BJ (cell line): ENCODE measurements around the gene SENP1. TPM values are rescaled to one million over a fixed set of nuclear protein-coding genes. Genes with fewer than 3 reads are reported as not detected.

Source experiments
- CTCF ChIA-PET: fragments of 350-600 bp; formaldehyde crosslinking; extraction: SDS; loops from one replicate; lab custom pipeline; 2021; ENCODE audit warnings: antibody characterized with exemption, inconsistent platforms; lab: Yijun Ruan, JAX
- POLR2A ChIA-PET: fragments of 300-600 bp; sonication (Branson Sonifier 250); formaldehyde crosslinking; extraction: SDS; loops from one replicate; lab custom pipeline; 2021; ENCODE audit warnings: antibody characterized with exemption; lab: Charles Lee
- DNase-seq: peaks from one replicate; pipeline ENCODE4 v3.0.0-alpha.2; 2011; ENCODE audit warnings: low read depth
- H3K27me3 ChIP-seq: 2 replicates; pipeline ENCODE4 v1.6.0; 2011; ENCODE audit warnings: low read length; ENCODE audit not compliant: control insufficient read depth, insufficient read depth
- H3K36me3 ChIP-seq: 2 replicates; pipeline ENCODE4 v1.5.1; 2011; ENCODE audit warnings: low read length; ENCODE audit not compliant: control insufficient read depth, insufficient read depth
- H3K4me3 ChIP-seq: 2 replicates; pipeline ENCODE4 v1.5.1; 2011; ENCODE audit warnings: low read depth, mild to moderate bottlenecking, control low read depth, low read length
- CTCF ChIP-seq: IDR thresholded peaks from 2 replicates; pipeline ENCODE4 v1.5.1; 2011; ENCODE audit warnings: low read depth, mild to moderate bottlenecking, control low read depth, inconsistent platforms, low read length, moderate library complexity; ENCODE audit not compliant: insufficient read depth
- polyA plus RNA-seq: library from polyadenylated mRNA; depleted of rRNA; stranded (reverse); fragments of >200 nt; gene quantifications from 2 replicates; pipeline ENCODE4 v1.2.3, GENCODE V29; 2011

SENP1 gene
- polyA plus RNA-seq, 1 experiment: 10.3 TPM

DNA sequence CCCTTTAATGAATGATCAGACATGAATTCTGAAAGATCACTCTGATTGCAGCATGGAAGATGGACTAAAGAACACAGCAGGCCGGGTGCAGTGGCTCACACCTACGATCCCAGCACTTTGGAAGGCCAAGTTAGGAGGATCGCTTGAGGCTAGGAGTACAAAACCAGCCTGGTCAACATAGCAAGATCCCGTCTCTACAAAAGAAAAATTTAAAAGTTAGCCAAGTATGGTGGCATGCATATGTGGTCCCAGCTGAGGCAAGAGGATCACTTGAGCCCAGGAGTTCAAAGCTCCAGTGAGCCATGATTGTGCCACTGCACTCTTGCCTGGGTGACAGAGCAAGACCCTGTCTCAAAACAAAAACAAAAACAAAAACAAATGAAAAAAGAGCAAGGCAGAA is 35.1 kb downstream of the SENP1 start:
- ChIA-PET CTCF (interaction anchor here (0.8 kb wide), 1 partner anchor 16 kb away, joined by 4 read pairs; no protein-coding TSS in a partner anchor), POLR2A (no interaction called here)
- DNase-seq: no peak
- Histone ChIP-seq H3K36me3 (peaks cover 4% of the 10 kb centered on the region), H3K27me3 (no peaks in the 10 kb centered on the region), H3K4me3 (no peak overlapping the region)
- TF ChIP-seq CTCF: no peak

DNA sequence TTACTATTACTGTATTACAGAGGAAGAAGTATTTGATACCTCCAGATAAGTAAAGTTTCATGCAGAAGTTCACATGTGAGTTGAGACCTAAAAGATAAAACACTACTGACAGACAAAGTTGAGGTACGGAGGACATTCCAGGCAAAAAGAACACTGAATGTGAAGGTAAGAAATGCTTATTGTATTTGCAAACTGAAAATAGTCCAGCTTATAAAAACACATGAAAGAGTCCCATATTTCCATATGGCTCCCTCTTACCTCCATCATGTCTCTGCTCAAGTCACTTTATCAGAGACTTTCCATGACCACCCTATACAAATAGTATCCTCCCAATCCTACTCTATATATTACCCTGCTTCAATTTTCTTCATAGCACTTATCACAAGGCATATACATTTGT is 35.8 kb downstream of the SENP1 start:
- DNase-seq: no peak
- ChIA-PET CTCF (interaction anchor here (0.8 to 1.1 kb wide), 3 partner anchors 9 to 119 kb away, joined by 3 to 4 read pairs (median 3); no protein-coding TSS in a partner anchor), POLR2A (no interaction called here)
- no peak for TF ChIP-seq CTCF
- Histone ChIP-seq H3K4me3 (no peak overlapping the region), H3K27me3 (no peaks in the 10 kb centered on the region), H3K36me3 (peaks cover 4% of the 10 kb centered on the region)

GRCh38 chr12:48069241-48069640 is 36.6 kb downstream of the SENP1 start:
- Histone ChIP-seq H3K4me3 (no peak overlapping the region), H3K27me3 (no peaks in the 10 kb centered on the region), H3K36me3 (peaks cover 4% of the 10 kb centered on the region)
- no peak for TF ChIP-seq CTCF
- DNase-seq: no peak
- ChIA-PET POLR2A (no interaction called here), CTCF (interaction anchor here (0.7 to 1.1 kb wide), 3 partner anchors 10 to 120 kb away, joined by 3 to 4 read pairs (median 3); no protein-coding TSS in a partner anchor)

- Histone ChIP-seq H3K27me3 (no peaks in the 10 kb centered on the region), H3K36me3 (peaks cover 4% of the 10 kb centered on the region), H3K4me3 (no peak overlapping the region)
- POLR2A ChIA-PET: no interaction called here
- no peak for DNase-seq
- CTCF ChIA-PET: interaction anchor here (0.7 kb wide), 1 partner anchor 96 kb away, joined by 4 read pairs; no protein-coding TSS in a partner anchor
- no peak for TF ChIP-seq CTCF
These were observed 37.4 kb downstream of the SENP1 start for GRCh38 chr12:48068457-48068856.

GRCh38 chr12:48067250-48067938 is 38.5 kb downstream of the SENP1 start:
- DNase-seq: no peak
- no peak for TF ChIP-seq CTCF
- CTCF ChIA-PET: no interaction called here
- Histone ChIP-seq H3K4me3 (no peak overlapping the region), H3K27me3 (no peaks in the 10 kb centered on the region), H3K36me3 (peaks cover 4% of the 10 kb centered on the region)
- POLR2A ChIA-PET: no interaction called here
